ENCODE measurements around the gene ADH5. TPM values are rescaled to one million over a fixed set of nuclear protein-coding genes. Genes with fewer than 3 reads are reported as not detected.

The ADH5 gene
- total RNA-seq, 3 donors from 2014 or later, result 136 to 236 (median 192) TPM

DNA sequence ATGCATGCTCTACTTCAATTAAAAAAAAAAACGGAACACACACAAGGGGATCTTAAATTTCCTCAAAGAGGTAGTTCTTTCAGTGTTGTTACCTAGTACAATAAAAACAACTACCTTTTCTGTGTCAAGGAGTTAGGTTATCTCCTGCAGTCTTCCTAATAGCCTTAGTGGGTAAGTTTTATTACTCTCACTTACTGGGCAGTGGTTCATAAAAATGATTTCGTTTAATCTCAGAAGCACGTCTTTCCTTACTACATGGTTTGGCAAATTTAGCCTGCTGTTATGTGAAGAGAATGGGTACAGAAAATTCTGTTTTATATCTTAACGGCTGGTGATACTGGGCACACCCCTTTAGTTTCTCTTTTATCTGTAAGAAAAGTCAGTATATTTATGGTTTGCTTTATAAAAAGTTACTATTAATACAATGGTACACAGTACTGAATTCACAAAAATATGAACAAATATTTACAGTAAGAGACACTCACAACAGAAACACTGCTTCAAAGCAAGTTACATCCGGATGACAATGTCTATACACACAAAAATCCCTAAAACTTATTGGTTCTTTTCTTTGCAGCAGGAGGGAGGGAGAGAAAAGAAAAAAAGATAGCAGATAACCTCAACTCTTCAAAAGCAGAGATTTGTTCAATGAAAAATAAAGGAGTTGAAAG is 8.8 kb downstream of the ADH5 start:
- DNase-seq, result no peak
- H3K4me1 ChIP-seq (ENCODE audit: low read depth), result peaks cover 40% of the 10 kb centered on the region
- H3K9me3 ChIP-seq, result no peaks in the 10 kb centered on the region
- no peak for TF ChIP-seq CTCF (IDR thresholded peaks at IDR 0.05)
- H3K4me3 ChIP-seq, result no peak overlapping the region
- ATAC-seq, result peak; percentile 68
- H3K36me3 ChIP-seq (ENCODE audit: low read depth), result no peaks in the 10 kb centered on the region
- intact Hi-C loops (cut with DNase I, micrococcal nuclease), result no loop called here

GRCh38 chr4:99078931-99079624 is 9.5 kb downstream of the ADH5 start:
- Histone ChIP-seq H3K36me3 (ENCODE audit: low read depth) (no peaks in the 10 kb centered on the region), H3K4me1 (ENCODE audit: low read depth) (peaks cover 40% of the 10 kb centered on the region)

DNA sequence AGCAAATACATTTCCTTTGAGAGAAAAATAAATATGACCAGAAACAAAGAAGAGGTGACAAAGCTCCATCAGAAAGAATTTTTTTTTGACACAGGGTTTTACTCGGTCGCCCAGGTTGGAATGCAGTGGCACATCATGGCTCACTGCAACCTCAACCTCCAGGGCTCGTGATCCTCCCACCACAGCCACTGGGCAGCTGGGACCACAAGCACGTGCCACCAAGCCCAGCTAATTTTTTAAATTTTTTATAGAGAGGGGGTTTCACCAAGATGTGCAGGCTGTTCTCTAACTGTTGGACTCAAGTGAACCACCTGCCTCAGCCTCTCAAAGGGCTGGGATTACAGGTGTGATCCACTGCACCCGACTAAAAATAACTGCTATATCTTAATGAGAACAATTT is 10.3 kb downstream of the ADH5 start:
- no peak for ATAC-seq
- H3K4me3 ChIP-seq, result no peak overlapping the region
- DNase-seq, result no peak
- intact Hi-C loops (cut with DNase I, micrococcal nuclease), result no loop called here
- TF ChIP-seq CTCF (IDR thresholded peaks at IDR 0.05), result no peak
- H3K4me1 ChIP-seq (ENCODE audit: low read depth), result peaks cover 40% of the 10 kb centered on the region
- no peaks in the 10 kb centered on the region for H3K36me3 ChIP-seq (ENCODE audit: low read depth)
- no peaks in the 10 kb centered on the region for H3K9me3 ChIP-seq

More at GRCh38 chr4:99078931-99079624, 9.5 kb downstream of the ADH5 start:
- no peak for TF ChIP-seq CTCF (IDR thresholded peaks at IDR 0.05)
- DNase-seq (no peak), ATAC-seq (peak; percentile 75)
- no peak overlapping the region for H3K4me3 ChIP-seq
- intact Hi-C loops (cut with DNase I, micrococcal nuclease), result no loop called here
- H3K9me3 ChIP-seq, result no peaks in the 10 kb centered on the region

GRCh38 chr4:99077177-99077576 is 11.4 kb downstream of the ADH5 start:
- Histone ChIP-seq H3K36me3 (ENCODE audit: low read depth) (no peaks in the 10 kb centered on the region), H3K4me1 (ENCODE audit: low read depth) (peaks cover 30% of the 10 kb centered on the region), H3K9me3 (no peaks in the 10 kb centered on the region), H3K4me3 (no peak overlapping the region)
- DNase-seq, result no peak
- TF ChIP-seq CTCF (IDR thresholded peaks at IDR 0.05), result no peak
- no peak for ATAC-seq
- intact Hi-C loops (cut with DNase I, micrococcal nuclease), result no loop called here

GRCh38 chr4:99076292-99076976 is 12.2 kb downstream of the ADH5 start:
- no peaks in the 10 kb centered on the region for H3K9me3 ChIP-seq
- H3K4me3 ChIP-seq, result no peak overlapping the region
- H3K4me1 ChIP-seq (ENCODE audit: low read depth), result peaks cover 29% of the 10 kb centered on the region
- TF ChIP-seq CTCF (IDR thresholded peaks at IDR 0.05), result no peak
- intact Hi-C loops (cut with DNase I, micrococcal nuclease), result no loop called here
- DNase-seq (peak in 1 of 3 donors; percentile 50), ATAC-seq (peak; percentile 70)
- no peaks in the 10 kb centered on the region for H3K36me3 ChIP-seq (ENCODE audit: low read depth)

Measured in mucosa of descending colon (tissue), 3 donors.